Activated CD4-positive, alpha-beta T cell treated with anti-CD3 and anti-CD28 coated beads, Interleukin-2, amount 10 ng/mL, durations not matched to agents 7 days and 5 days (primary cell): ENCODE results near the gene STRIT1. TPM values are rescaled to one million over a fixed set of nuclear protein-coding genes. Genes with fewer than 3 reads are reported as not detected.
"Not testable (repeated sequence)": the region's sequence is repeated elsewhere in the genome, so short reads cannot be mapped to it uniquely, and the experiment has no call there.

Experiments used
- CTCF ChIA-PET: fragments of 350-600 bp; sonication (Branson Sonifier 250); formaldehyde crosslinking; loops from one replicate; lab custom pipeline; 2021; ENCODE audit warnings: antibody characterized with exemption; lab: Charles Lee
- POLR2A ChIA-PET: fragments of 350-600 bp; sonication (Branson Sonifier 250); formaldehyde crosslinking; loops from one replicate; lab custom pipeline; 2021; ENCODE audit warnings: antibody characterized with exemption; lab: Charles Lee
- DNase-seq: peaks from one replicate; pipeline ENCODE4 v3.0.0-alpha.2; 2020
- H3K27ac Mint-ChIP-seq: one replicate; pipeline ENCODE4 v1.8.0; 2021; ENCODE audit warnings: mild to moderate bottlenecking, moderate library complexity, mixed read lengths
- H3K27me3 Mint-ChIP-seq: one replicate; pipeline ENCODE4 v1.8.0; 2021; ENCODE audit warnings: mixed read lengths
- H3K36me3 Mint-ChIP-seq: one replicate; pipeline ENCODE4 v1.8.0; 2021; ENCODE audit warnings: low read depth, mixed read lengths
- H3K4me1 Mint-ChIP-seq: one replicate; pipeline ENCODE4 v1.8.0; 2021; ENCODE audit warnings: mixed read lengths
- H3K4me3 Mint-ChIP-seq: one replicate; pipeline ENCODE4 v1.8.0; 2021; ENCODE audit warnings: mild to moderate bottlenecking, moderate library complexity, mixed read lengths
- H3K9me3 Mint-ChIP-seq: one replicate; pipeline ENCODE4 v1.8.0; 2021; ENCODE audit warnings: mixed read lengths
- total RNA-seq, 2 experiments: library from RNA; stranded (reverse); gene quantifications; one replicate each; pipeline ENCODE4 v1.2.3, GENCODE V29; 2021

STRIT1 gene
- total RNA-seq, 2 experiments from 2014 or later = not detected

DNA sequence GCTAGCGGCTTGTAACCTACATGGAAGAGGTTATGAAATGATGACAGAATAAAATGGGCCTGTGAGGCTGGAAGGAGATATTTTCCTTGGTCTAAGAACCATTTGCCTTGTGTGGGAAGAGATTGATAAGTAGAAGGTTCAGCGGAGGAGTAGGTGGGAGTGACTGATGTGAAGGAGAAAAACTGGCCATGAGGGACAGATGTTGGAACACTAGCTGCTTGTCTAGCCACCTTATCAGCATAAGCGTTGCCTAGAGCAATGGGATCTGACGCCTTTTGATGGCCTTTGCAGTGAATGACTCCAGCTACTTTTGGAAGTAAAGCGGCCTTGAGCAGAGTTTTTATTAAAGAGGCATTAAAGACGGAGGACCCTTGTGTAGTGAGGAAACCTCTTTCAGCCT is 17.4 kb downstream of the STRIT1 start:
- H3K9me3 Mint-ChIP-seq, CTCF ChIA-PET, H3K4me3 Mint-ChIP-seq, H3K27ac Mint-ChIP-seq, H3K27me3 Mint-ChIP-seq, DNase-seq, H3K4me1 Mint-ChIP-seq, H3K36me3 Mint-ChIP-seq, POLR2A ChIA-PET: not testable (repeated sequence)

GRCh38 chr3:155275159-155275754 is 18.2 kb downstream of the STRIT1 start:
- H3K4me1 Mint-ChIP-seq, H3K36me3 Mint-ChIP-seq, H3K27me3 Mint-ChIP-seq, CTCF ChIA-PET, DNase-seq, H3K27ac Mint-ChIP-seq, H3K4me3 Mint-ChIP-seq, POLR2A ChIA-PET, H3K9me3 Mint-ChIP-seq: not testable (repeated sequence)

DNA sequence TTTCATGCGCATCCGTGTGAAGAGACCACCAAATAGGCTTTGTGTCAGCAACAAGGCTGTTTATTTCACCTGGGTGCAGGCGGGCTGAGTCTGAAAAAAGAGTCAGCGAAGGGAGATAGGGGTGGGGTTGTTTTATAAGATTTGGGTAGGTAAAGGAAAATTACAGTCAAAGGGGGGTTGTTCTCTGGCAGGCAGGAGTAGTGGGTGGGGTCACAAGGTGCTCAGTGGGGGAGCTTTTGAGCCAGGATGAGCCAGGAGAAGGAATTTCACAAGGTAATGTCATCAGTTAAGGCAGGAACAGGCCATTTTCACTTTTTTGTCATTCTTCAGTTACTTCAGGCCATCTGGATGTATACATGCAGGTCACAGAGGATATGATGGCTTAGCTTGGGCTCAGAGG is 19.0 kb downstream of the STRIT1 start:
- POLR2A ChIA-PET, H3K4me3 Mint-ChIP-seq, CTCF ChIA-PET: not testable (repeated sequence)

DNA sequence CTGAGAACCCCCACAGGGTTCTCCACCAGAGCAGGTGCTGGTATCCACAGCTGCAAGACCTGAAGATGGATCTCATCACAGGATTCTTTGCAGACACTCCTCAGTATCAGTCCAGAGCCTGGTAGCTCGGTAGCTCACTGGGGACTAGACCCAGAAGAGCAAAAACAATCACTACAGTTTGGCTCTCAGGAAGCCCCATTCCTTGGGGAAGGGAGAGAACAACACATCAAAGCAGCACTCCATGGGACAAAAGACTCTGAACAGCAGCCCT is 22.2 kb downstream of the STRIT1 start:
- ChIA-PET POLR2A (no interaction called here), CTCF (no interaction called here)
- H3K27ac Mint-ChIP-seq = no peak overlapping the region
- H3K36me3 Mint-ChIP-seq = no peaks in the 10 kb centered on the region
- no peaks in the 10 kb centered on the region for H3K27me3 Mint-ChIP-seq
- no peak for DNase-seq
- H3K4me1 Mint-ChIP-seq = no peaks in the 10 kb centered on the region
- H3K9me3 Mint-ChIP-seq = no peaks in the 10 kb centered on the region
- H3K4me3 Mint-ChIP-seq = no peak overlapping the region

More for the DNA sequence above, 19.0 kb downstream of the STRIT1 start:
- H3K27ac Mint-ChIP-seq, H3K9me3 Mint-ChIP-seq, H3K36me3 Mint-ChIP-seq, H3K4me1 Mint-ChIP-seq, DNase-seq, H3K27me3 Mint-ChIP-seq: not testable (repeated sequence)

DNA sequence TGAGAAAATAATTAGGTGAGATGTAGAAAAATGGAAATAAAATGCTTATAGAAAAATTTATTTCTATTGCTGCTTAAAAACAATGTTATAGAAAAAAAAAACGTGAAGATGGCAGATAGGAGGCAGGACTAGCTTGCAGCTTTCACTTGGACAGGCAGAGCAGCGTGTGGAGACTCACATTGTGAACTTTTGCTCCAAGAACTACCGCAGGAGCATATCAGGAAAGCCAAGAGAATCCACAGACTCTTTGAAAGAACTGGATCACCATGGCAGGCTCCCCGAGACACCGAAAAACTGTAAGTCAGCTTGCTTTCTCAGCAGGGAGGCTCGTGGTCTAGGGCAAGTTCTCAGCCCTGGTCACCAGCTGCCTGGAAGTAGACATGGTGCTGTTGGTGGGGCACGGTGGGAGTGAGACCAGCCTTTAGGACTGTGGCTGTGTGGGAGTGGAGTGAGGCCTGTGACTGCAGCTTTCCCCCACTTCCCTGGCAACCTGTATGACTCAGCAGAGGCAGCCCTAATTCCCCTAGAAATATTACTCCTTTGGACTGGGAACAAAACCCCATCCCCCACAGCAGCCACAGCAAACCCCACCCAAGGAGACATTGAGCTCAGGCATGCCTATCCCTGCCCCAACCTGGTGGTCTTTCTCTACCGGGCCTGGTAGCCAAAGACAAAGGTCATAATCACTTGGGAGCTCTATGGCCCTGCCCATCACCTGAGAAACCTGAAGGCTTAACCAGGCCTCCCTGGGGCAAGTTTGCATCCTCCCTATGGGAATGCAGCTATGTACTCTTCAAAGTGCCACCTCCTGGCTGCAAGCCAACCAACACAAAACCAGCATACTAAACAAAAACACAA is 22.8 kb downstream of the STRIT1 start:
- H3K27me3 Mint-ChIP-seq = no peaks in the 10 kb centered on the region
- H3K4me1 Mint-ChIP-seq = no peaks in the 10 kb centered on the region
- ChIA-PET POLR2A (no interaction called here), CTCF (no interaction called here)
- no peaks in the 10 kb centered on the region for H3K9me3 Mint-ChIP-seq
- no peaks in the 10 kb centered on the region for H3K36me3 Mint-ChIP-seq
- DNase-seq = no peak
- H3K27ac Mint-ChIP-seq = no peak overlapping the region
- H3K4me3 Mint-ChIP-seq = no peak overlapping the region

DNA sequence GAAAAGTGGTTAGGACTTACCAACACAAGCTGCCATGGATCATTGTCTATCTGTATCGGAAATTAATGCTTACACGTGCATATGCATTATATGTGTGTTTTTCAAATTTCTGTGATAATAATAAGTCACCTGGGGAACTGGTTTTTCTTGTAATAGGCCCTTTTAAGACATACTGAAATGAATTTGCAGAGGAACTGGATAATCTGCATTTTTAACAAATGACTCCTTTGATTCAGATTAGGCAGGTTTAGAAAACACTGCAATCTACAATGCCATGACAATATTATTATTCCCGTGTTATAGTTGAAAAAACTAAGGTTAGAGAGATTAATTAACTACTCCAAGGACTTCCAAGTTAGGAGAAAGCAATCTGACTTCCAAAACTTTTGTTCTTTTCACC is 23.4 kb downstream of the STRIT1 start:
- Mint-ChIP-seq H3K27ac (no peak overlapping the region), H3K4me1 (no peaks in the 10 kb centered on the region), H3K4me3 (no peak overlapping the region), H3K27me3 (no peaks in the 10 kb centered on the region), H3K36me3 (no peaks in the 10 kb centered on the region), H3K9me3 (no peaks in the 10 kb centered on the region)
- DNase-seq = no peak
- ChIA-PET CTCF (no interaction called here), POLR2A (no interaction called here)

- H3K27ac Mint-ChIP-seq, H3K4me1 Mint-ChIP-seq, H3K36me3 Mint-ChIP-seq, DNase-seq, H3K9me3 Mint-ChIP-seq, CTCF ChIA-PET, POLR2A ChIA-PET, H3K4me3 Mint-ChIP-seq, H3K27me3 Mint-ChIP-seq: not testable (repeated sequence)
Measured at GRCh38 chr3:155262855-155263254, 30.6 kb downstream of the STRIT1 start.

DNA sequence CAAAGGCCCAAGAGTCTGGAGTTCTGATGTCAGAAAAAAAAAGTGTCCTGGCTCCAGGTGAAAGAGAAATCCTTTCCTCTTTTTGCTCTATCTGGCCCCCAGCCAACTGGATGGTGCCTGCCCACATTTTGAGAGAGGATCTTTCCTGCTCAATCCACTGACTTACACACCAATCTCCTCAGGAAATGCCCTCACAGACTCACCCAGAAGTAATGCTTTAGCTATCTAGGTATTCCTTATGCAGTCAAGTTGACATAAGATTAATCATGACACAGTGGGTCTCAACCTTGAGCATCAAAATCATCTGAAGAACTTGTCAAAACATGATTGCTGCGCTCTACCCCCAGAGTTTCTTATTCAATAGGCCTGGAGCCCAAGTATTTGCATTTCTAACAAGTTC is 31.2 kb downstream of the STRIT1 start:
- DNase-seq = no peak
- Mint-ChIP-seq H3K27ac (no peak overlapping the region), H3K4me3 (no peak overlapping the region), H3K27me3 (no peaks in the 10 kb centered on the region), H3K4me1 (no peaks in the 10 kb centered on the region), H3K36me3 (no peaks in the 10 kb centered on the region), H3K9me3 (no peaks in the 10 kb centered on the region)
- CTCF ChIA-PET = no interaction called here
- POLR2A ChIA-PET = no interaction called here

- Mint-ChIP-seq H3K27me3 (no peaks in the 10 kb centered on the region), H3K4me1 (no peaks in the 10 kb centered on the region), H3K9me3 (no peaks in the 10 kb centered on the region), H3K27ac (no peak overlapping the region), H3K4me3 (no peak overlapping the region), H3K36me3 (no peaks in the 10 kb centered on the region)
- CTCF ChIA-PET = no interaction called here
- no peak for DNase-seq
- POLR2A ChIA-PET = no interaction called here
Measured at GRCh38 chr3:155254445-155254844, 39.0 kb downstream of the STRIT1 start.

DNA sequence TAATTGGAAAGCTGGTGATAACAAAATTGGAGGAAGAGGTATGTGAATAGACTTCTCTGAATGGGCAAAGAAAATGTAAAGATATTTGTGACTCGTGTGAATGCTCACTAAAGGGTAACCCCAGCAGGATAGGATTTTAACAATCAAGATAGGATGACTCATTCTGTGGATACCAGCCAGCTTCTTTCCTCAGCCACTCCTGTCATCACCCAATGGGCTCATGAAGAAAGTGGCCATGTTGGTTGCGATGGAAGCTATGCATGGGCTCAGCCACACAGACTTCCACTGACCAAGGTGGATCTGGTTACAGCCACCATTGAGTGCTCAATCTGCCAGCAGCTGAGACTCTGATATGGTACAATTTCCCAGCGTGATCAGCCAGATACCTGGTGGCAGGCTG is 40.9 kb downstream of the STRIT1 start:
- ChIA-PET POLR2A (no interaction called here), CTCF (no interaction called here)
- DNase-seq = no peak
- no peaks in the 10 kb centered on the region for H3K9me3 Mint-ChIP-seq
- no peak overlapping the region for H3K27ac Mint-ChIP-seq
- H3K4me1 Mint-ChIP-seq = no peaks in the 10 kb centered on the region
- no peaks in the 10 kb centered on the region for H3K36me3 Mint-ChIP-seq
- H3K27me3 Mint-ChIP-seq = no peaks in the 10 kb centered on the region
- no peak overlapping the region for H3K4me3 Mint-ChIP-seq

DNA sequence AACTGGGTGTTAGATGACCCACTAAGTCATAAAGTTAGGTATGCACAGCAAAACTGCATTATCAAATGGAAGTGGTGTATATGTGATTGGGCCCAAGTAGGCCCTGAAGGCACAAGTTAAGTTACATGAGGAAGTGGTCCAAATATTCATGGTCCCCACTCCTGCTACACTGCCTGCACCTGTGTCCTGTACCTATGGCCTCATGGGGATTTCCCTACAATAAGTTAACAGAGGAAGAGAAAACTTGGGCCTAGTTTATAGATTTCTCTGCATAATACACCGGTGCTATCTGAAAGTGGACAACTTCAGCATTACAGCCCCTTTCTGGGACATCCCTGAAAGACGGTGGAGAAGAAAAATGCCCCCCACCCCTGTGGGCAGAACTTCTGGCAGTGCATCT is 41.5 kb downstream of the STRIT1 start:
- no peak overlapping the region for H3K4me3 Mint-ChIP-seq
- no peak overlapping the region for H3K27ac Mint-ChIP-seq
- POLR2A ChIA-PET = no interaction called here
- no peaks in the 10 kb centered on the region for H3K27me3 Mint-ChIP-seq
- CTCF ChIA-PET = no interaction called here
- no peaks in the 10 kb centered on the region for H3K4me1 Mint-ChIP-seq
- no peaks in the 10 kb centered on the region for H3K36me3 Mint-ChIP-seq
- DNase-seq = no peak
- no peaks in the 10 kb centered on the region for H3K9me3 Mint-ChIP-seq

- no peak overlapping the region for H3K4me3 Mint-ChIP-seq
- no peak overlapping the region for H3K27ac Mint-ChIP-seq
- no peaks in the 10 kb centered on the region for H3K4me1 Mint-ChIP-seq
- no peaks in the 10 kb centered on the region for H3K36me3 Mint-ChIP-seq
- H3K27me3 Mint-ChIP-seq = no peaks in the 10 kb centered on the region
- CTCF ChIA-PET = no interaction called here
- no peak for DNase-seq
- no peaks in the 10 kb centered on the region for H3K9me3 Mint-ChIP-seq
- POLR2A ChIA-PET = no interaction called here
Measured at GRCh38 chr3:155248531-155249187, 44.8 kb downstream of the STRIT1 start.

DNA sequence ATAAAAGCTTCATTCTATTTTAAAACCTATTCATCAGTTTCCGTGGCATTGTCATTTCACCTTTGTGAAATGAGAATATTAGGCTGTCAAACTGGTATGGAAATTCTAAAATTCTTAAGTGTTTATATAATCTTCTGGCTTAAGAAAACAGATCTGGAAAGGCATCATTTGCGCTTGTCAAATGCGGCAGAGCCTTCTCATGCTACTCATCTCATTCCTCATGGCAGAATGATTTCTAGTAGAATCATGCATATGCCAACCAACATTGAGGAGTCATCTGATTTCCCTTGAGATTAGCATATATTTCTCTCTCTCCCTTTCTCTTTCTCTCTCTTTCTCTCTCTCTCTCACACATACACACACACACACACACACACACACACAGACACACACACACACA is 48.8 kb downstream of the STRIT1 start:
- no peak overlapping the region for H3K4me3 Mint-ChIP-seq
- no peak for DNase-seq
- no peaks in the 10 kb centered on the region for H3K36me3 Mint-ChIP-seq
- POLR2A ChIA-PET = no interaction called here
- no peaks in the 10 kb centered on the region for H3K9me3 Mint-ChIP-seq
- CTCF ChIA-PET = no interaction called here
- H3K4me1 Mint-ChIP-seq = no peaks in the 10 kb centered on the region
- no peaks in the 10 kb centered on the region for H3K27me3 Mint-ChIP-seq
- H3K27ac Mint-ChIP-seq = no peak overlapping the region
